NCI-H526 treated with DMSO at 0.1 percent for 48 hours (cell line): ENCODE results near the gene PNPLA6.

ENCODE experiments used
- DNase-seq: peaks from one replicate; lab custom pipeline; 2025; lab: John Stamatoyannopoulos, UW

The PNPLA6 gene

DNA sequence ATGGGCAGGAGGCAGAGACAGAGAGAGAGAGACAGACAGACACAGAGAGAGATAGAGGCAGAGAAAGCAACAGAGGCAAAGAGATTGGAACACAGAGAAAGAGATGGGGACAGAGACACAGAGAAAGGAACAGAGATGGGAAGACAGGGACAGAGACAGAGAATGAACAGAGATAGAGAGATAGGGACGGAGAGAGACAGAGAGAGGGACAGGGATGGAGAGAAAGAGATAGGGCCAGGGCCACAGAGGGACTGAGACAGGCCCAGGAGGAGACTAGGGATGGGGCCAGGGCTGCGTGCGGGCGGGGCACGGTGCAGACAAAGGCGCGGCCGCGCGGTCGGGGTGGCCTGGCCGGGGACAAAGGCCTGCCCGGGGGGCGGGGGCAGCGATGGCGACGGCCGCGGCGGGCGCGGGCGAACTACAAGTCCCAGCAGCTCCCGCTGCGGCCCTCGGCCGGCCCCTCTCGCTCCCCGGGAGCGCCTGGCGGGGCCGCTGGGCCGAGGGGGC is 19.8 kb upstream of the PNPLA6 start, which contains the start of gene ZNF358:
Gene ZNF358, plus strand, starts transcription at position 459 of the 507 bp plus-strand sequence. CDS start 3,140 bp downstream, outside the sequence.
- DNase-seq, result peak; percentile 15

DNA sequence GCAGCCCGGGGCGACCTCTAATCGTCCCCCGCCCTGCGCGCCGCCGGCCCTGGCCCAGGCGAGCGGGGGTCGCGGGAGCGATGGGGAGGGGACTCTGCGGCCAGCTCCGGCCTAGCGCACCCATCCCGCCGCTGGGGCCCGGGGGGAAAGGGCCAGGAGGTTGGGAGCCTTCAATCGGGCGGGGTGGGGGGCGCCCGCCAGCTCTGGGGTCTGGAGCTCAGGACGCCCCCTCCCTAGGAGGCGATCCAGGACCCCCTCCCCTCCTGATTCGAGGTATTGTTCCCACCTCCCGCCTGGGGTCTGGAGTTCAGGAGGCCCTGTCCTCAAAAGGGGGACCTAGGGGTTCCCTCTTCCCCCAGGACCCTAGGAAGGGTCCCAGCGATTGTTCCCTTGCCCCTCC is 19.2 kb upstream of the PNPLA6 start:
- DNase-seq, result no peak

GRCh38 chr19:7516878-7517277 is 18.6 kb upstream of the PNPLA6 start:
- DNase-seq, result no peak

DNA sequence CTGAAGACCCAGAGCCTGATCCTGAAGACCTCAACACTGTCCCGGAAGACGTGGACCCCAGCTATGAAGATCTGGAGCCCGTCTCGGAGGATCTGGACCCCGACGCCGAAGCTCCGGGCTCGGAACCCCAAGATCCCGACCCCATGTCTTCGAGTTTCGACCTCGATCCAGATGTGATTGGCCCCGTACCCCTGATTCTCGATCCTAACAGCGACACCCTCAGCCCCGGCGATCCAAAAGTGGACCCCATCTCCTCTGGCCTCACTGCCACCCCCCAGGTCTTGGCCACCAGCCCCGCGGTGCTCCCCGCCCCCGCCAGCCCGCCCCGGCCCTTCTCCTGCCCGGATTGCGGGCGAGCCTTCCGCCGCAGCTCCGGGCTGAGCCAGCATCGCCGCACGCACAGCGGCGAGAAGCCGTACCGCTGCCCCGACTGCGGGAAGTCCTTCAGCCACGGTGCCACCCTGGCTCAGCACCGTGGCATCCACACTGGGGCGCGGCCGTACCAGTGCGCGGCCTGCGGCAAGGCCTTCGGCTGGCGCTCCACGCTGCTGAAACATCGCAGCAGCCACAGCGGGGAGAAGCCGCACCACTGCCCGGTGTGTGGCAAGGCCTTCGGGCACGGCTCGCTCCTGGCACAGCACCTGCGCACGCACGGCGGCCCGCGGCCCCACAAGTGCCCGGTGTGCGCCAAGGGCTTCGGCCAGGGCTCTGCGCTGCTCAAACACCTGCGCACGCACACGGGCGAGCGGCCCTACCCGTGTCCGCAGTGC is 16.0 kb upstream of the PNPLA6 start:
- DNase-seq, result no peak

- DNase-seq, result no peak
These were observed 15.1 kb upstream of the PNPLA6 start for GRCh38 chr19:7520131-7521051.

DNA sequence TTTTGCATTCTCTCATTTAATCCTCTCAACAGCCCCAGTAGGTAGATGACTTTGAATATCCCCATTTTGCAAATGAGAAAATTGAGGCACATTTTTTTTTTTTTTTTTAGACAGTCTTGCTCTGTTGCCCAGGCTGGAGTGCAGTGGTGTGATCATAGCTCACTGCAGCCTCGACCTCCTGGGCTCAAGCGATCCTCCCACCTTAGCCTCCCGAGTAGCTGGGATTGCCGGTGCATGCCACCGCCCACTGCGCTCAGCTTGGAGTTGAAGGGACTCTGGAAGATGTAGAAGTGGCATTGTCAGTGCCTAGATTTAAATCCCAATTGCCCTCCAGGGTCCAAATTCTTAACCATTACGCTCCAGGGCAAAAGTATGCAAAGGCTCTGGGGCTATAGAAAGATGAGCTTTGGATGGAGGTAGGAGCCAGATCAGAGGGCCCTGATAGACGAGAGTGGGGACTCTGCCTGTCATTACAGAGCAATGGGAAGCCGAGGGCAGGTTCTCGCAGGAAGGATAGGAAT is 13.9 kb upstream of the PNPLA6 start:
- no peak for DNase-seq

GRCh38 chr19:7522072-7522922 is 13.2 kb upstream of the PNPLA6 start, which contains the start of gene MCOLN1:
Gene MCOLN1 (plus strand): TSS chr19:7522624. CDS start chr19:7522751, 127 bp downstream.
- peak; percentile 61 for DNase-seq

GRCh38 chr19:7522923-7523667 is 12.4 kb upstream of the PNPLA6 start:
- no peak for DNase-seq

GRCh38 chr19:7524523-7524922 is 11.0 kb upstream of the PNPLA6 start:
- DNase-seq, result no peak

DNA sequence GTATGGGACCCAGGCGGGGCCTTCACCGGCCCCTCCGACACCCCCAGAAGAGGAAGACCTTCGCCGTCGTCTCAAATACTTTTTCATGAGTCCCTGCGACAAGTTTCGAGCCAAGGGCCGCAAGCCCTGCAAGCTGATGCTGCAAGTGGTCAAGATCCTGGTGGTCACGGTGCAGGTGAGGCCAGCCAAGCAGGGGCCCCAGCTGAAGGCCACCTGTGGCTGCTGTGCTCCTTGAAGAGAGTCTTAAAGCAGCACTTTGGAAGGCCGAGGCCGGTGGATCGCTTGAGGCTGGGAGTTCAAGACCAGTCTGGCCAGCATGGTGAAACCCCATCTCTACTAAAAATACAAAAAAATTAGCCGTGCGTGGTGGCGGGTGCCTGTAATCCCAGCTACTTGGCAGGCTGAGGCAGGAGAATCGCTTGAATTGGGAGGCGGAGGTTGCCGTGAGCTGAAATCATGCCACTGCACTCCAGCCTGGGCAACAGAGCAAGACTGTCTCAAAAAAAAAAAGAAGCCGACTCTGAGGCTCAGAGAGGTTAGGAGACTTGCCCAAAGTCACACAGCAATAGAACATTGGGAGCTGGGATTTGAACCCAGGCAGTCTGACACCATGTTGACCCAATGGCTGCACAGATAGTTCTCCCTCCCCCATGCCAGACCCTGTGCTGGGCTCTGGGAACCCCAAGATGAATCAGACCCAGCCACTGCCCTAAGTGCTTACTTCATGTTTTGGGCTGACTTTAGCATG is 10.4 kb upstream of the PNPLA6 start:
- no peak for DNase-seq

DNA sequence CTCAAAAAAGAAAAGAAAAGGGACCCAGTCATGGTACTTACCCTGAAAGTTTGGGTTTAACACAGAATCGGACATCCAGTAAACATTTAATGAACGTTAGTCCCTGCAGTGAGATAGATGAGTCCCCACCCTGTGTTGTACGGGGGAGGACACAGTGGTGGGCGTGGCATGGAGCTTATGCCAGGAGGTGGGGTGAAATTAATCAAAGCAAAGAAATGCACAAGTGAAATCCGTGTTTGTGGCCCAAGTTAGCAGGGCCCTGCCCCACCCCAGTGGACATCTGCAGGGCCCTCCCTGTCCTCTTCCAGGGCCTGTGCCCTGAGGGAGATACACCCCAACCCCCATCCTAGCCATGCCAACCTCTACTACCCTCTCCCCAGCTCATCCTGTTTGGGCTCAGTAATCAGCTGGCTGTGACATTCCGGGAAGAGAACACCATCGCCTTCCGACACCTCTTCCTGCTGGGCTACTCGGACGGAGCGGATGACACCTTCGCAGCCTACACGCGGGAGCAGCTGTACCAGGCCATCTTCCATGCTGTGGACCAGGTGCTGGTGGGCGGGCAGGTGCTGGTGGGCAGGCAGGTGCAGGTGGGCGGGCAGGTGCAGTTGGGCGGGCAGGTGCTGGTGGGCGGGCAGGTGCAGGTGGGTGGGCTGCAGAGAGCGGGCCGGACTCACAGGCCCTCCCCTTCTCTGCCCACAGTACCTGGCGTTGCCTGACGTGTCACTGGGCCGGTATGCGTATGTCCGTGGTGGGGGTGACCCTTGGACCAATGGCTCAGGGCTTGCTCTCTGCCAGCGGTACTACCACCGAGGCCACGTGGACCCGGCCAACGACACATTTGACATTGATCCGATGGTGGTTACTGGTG is 9.2 kb upstream of the PNPLA6 start:
- no peak for DNase-seq

DNA sequence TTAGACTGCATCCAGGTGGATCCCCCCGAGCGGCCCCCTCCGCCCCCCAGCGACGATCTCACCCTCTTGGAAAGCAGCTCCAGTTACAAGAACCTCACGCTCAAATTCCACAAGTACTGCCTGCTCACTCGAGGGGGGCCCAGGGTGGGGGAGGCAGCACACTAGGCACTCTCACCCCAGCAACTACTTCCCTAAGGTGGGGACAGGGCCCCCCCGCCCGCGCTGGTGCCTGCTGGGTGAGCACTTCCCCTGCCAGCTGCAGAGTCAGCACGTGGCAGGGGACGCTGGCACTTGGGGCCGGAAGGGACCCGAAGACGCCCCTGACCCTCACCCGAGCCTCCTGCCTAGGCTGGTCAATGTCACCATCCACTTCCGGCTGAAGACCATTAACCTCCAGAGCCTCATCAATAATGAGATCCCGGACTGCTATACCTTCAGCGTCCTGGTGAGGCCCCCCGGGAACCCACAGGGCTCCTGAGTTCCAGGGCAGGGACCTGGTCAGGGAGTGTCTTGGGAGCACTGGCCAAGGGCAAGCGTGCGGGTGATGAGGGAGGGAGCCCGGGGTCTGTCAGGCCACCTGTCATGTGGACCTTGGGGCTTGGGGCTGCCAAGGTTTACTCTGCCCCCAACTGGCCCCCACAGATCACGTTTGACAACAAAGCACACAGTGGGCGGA is 7.9 kb upstream of the PNPLA6 start:
- DNase-seq, result no peak

DNA sequence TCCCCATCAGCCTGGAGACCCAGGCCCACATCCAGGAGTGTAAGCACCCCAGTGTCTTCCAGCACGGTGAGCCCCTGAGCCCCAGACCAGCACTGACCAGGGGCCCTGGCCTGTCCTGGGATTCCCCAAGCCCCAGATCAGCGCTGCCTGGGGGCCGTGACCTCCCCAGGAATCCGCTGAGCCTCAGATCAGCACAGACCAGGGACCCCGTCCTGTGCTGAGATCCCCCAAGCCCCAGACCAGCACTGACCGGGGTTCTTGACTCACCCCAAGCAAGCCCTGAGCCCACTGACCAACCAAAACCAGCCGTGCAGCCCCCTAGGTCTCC is 7.4 kb upstream of the PNPLA6 start:
- DNase-seq, result no peak

DNA sequence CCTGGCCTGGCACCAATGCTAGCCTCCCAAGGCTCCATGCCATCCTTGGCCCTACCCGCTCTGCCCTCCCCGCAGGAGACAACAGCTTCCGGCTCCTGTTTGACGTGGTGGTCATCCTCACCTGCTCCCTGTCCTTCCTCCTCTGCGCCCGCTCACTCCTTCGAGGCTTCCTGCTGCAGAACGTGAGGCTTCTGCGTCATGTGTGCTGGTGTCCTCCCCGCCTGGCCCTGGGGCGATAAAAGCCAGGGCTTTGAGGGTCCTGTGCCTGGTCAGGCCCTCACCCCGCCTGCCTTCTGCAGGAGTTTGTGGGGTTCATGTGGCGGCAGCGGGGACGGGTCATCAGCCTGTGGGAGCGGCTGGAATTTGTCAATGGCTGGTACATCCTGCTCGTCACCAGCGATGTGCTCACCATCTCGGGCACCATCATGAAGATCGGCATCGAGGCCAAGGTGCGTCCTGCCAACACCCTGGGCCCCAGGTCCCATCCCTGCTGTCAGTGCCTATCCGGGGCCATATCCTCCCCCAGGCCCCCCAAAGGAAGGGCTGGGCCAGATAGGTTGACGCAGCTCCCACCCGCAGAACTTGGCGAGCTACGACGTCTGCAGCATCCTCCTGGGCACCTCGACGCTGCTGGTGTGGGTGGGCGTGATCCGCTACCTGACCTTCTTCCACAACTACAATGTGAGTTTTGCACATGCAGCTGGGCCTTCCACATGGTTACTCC is 6.8 kb upstream of the PNPLA6 start:
- no peak for DNase-seq

GRCh38 chr19:7529246-7529600 is 6.3 kb upstream of the PNPLA6 start:
- no peak for DNase-seq

- DNase-seq, result no peak
These were observed 5.7 kb upstream of the PNPLA6 start for GRCh38 chr19:7529610-7530490.

DNA sequence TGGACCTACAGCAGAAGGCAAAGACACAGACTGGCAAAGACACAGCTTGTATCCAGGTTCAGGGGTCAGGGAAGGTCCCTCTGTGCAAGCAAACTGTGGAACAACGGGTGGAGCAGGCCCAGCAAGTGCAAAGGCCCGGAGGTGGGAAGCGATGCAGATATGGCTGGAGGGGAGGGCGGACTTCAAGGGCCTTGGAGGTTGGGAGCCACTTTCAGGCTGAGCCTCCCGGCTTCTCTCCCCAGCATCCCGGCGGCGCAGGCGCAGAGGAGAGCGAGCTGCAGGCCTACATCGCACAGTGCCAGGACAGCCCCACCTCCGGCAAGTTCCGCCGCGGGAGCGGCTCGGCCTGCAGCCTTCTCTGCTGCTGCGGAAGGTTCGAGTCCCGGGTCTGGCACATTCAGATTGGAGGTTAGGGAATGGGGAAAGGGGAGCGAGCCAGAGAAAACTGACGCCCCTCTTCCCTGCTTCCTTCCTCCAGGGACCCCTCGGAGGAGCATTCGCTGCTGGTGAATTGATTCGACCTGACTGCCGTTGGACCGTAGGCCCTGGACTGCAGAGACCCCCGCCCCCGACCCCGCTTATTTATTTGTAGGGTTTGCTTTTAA is 2.1 kb upstream of the PNPLA6 start:
- DNase-seq, result no peak
